ENCODE results near the gene ANAPC2.

- no peak for TF ChIP-seq CTCF (IDR thresholded peaks at IDR 0.05; ENCODE audit: low read depth, low read length)
- TF ChIP-seq EZH2phosphoT487 (IDR thresholded peaks at IDR 0.05; ENCODE audit: low read depth), result no peak
These were observed 41.8 kb downstream of the ANAPC2 start for GRCh38 chr9:137146527-137146918.

Measured in OCI-LY3 (cell line).